HG02759 (cell line): ENCODE measurements around the gene VAC14.

Experiments
- ATAC-seq: cut with Tn5 transposase; IDR thresholded peaks from one replicate; pipeline ENCODE4 v1.9.1; 2021; ENCODE audit warnings: mild to moderate bottlenecking, moderate library complexity; ENCODE audit not compliant: unreplicated experiment

The VAC14 gene

DNA sequence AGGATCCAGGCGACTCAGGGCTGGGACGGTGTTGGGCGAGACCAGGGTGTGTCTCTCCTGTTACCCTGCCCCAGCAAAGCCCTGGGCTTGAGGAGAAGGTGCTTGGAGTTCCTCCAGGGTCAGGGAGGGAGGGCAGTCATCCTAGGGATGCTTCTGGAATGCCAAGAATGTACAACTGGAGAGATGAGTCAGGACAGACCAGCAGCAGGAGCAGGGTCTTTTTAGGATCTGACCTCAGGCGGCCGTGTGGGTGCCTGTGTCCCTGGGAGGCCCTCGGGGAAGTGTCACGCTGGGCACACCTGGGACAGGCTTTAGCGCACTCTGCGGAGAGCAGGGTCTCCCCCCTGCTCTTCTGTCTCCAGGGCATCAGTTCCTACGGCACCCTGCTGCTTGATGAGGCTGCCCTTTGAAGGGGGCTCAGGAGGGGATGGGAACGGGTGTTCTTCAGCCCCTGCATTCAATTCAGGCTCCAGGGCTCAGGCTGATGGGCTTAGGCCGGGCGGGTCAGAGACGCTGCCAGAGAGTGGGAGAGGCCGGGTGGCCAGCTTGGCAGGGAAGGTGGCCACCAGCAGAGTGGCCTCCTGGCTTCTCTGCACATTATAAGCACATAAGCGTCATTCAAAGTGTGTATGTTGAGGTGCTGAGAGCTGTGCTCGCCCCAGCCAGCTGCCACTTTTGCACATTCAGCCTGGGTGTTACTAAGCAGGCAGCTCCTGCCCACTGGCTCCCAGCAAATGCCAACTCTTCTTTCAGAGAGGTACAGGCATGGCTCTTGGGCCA lies 106.7 kb downstream of the VAC14 start:
- ATAC-seq = no peak

DNA sequence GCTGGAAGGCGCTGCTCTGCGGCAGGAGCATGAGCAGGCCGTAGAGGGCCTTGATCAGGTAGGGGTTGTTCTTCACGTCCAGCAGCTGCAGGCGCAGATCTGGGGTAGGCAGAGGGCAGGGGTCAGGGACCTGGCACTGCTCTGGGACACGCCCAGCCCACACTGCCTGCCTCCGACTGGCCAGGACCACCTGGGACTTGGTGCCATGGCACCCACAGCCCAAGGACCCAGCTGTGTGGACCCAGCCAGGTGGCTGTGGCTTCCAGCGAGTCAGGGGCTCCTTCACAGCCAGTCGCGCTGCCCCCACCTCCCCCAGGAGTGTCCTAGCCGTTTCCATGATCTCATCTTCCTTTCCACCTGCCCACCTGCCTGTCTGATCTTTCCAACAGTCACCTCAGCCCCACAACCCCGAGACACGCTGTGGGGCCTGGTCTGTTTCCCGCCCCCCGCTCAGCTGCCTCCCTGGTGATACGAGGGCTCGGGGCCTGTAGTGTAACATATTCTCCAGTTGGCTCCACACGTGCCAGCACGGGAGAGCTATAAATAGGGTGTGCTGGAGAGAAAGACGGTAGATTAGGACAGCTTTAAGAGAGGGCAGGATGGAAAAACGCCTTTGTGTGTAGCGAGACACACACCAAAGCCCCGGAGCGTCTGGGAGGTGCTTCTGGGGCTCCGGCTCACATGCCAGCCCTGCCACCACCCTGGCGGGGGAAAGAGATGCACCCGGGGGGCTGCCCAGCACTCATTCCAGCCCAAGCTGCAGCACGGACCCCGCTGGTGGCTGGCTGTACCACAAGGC lies 107.9 kb downstream of the VAC14 start:
- no peak for ATAC-seq

DNA sequence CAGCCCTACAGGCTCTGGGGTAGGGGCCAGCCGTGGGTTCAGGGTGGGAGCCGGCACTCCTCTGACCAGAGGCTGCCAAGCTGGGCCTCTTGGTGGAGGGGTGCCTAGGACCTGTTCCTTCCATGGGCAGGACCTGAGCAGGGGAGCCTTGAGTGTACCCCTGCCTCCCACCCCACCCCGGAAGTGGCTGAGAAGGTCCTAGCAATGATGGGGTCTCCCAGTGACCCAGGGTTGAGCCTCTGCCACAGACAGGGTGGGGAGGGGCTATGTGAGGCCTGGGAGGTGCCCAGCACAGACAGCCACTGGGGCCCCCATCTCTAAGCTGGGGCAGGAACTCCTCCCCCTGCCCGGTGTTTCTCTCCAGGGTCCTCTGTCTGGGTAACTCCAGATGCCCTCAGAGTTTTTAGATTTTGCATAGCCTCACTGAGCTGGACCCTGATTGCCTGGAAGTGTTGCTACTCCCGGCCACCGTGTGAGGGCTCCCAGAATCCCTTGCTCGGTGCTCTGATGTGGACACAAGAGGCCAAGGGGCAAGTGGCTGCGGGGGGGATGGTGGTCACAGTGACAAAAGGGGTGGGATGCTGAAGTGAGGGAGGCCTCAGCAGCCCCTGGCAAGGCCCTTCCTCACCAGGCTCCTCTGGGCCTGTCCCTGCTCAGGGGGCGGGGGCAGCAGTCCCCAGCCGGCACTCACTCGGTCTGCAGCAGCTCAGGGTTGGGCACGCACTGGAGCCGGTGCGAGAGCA lies 108.7 kb downstream of the VAC14 start:
- no peak for ATAC-seq

DNA sequence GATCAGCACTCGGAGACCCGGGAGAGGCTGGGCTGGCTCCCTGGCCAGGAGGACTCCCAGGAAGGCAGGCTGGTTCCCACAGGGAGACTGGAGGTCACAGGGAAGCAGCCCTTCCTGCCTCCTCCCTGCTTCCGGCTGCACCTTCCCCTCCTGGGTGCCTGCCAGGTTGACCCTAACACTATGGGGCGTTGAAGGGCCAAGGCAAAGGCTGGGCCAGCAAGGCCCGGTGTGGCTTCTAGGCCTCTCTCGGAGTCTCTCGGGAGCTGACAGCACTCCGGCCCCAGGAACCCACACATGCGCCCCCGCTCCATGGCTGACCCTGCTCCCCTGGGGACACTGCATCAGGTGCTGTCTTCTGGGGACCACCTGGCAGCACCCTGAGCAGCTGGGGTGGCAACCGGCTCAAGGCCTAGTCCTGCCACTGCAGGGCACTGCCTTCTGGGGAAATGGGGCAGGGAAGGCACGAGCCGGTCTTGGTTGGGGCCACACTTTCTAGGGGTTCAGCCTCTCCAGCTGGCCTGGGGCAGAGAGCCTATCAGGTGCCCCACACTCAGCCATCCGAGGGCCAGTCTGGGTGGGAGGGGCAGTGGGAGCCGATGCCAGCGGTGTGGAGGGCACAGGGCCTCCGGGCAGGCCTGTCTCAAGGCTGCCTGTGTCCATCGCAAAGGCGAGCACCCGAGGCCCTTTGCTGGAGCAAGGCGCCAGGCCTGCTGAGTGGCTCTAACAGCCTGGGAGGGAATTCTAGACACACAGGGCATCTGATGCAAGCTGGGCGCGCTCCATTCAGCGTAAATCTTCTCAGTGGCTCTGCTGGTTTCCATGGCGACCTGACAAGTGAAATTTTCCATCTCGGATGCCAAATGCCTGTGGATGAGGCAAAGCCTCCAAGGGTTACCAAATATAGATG lies 109.5 kb downstream of the VAC14 start:
- ATAC-seq = no peak

DNA sequence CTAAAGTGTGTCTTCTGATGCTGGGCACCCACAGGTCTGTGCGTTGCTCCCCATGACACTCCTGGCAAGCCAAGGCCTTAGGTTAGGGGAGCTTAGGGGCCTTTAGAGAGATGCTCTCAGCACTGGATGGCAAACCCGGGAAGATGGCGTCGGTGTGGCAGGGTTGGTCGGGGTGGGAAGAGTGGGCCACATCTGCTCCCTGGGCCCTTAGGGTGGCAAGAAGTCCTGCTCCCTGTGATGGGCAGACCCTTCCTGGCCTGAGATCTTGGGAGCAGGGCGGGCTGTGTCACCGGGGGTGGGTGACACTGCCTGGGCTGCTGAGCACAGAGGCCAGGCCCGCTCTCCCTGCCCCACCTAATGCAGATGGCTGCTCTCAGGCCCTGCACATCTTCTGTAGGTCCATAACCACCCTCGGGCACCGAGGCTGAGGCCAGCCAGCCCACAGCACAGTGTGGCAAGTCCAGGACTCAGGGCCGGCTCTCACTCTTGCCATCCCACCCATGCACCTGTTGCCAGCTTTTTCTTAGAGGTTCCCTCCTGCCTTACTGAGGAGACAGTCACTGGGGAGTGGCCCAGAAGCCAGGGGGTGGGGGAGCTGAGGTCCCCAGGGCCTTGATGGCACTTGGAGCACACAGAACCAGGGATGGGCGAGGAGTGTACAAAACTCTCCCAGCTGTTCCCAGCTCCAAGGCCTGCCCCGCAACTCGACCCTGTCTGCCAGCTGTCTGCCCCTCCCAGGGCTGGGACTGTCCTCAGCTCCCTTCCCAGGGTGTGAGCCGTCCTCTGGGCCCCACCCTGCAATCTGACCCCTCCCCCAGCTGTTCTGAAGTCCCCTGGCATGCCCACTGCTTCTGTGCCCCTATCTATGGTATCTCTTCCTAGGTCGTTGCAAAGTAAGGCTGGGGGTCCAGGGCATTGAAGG lies 110.7 kb downstream of the VAC14 start:
- ATAC-seq = no peak

DNA sequence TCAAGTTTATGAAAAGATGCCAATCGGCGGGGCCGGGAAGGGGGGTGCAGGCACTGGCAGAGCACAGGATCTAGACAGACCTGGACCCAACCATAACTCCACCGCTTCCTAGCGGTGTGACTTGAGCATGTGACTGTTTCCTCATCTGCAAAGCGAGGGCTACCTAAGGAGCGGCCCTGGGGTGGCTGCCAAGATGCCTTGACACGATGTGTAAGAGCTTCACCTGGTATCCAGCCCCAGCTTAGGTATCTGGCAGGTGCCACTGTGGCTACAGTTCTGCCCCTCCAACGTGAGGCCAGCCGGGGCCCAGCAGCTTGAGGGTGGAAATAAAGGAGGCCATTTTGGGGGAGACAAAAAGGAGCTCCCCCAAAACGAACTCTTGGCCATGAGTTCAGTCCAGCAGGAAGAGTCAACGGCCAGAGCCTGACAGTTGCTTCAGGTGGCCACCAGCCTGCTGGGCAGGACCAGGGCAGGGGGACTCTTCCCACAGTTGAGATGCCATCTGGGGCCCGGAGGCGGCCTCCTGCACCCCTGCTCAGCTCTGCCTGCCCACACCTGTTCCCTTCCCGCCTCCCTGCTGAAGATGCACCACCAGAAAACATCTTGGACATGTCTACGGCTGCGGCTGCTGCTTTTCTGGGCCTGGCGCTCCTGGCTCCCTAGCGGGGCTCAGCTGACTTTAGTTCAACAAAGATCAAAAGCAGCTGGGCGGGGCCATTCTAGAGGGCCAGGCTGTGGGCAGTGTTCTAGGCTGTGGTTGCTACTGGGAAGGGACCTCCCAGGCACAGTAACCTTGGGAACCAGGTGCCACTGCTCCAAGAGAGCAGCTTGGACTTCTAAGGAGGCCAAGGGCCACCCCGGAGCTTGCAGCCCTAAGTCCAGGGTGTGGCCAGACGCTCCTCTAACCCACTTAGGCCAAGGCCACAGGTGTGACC lies 111.7 kb downstream of the VAC14 start:
- no peak for ATAC-seq

DNA sequence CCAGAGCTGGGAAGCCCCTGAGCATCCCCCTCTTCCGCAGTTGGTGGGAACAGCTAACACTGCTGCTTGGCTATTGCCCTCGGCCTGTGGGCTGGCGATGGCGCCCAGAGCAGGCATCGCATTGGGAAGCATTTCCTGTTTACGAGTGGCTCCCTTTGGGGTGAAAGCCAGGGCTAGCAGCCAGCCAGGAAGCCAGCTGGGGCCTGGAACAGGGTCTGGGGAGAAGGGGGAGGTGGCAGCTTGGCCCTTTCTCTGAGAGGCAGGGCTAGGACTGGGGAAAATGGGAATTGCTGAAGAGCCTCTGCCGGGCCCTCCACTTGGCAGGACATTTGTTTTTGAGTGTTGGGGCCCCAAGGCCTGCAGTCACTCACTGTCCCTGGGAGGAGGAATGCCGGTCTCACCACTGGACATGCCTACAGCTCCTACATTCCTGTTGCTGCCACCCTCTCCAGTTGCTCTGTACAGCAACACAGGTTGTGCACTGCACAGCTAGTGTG lies 112.7 kb downstream of the VAC14 start:
- ATAC-seq = no peak

DNA sequence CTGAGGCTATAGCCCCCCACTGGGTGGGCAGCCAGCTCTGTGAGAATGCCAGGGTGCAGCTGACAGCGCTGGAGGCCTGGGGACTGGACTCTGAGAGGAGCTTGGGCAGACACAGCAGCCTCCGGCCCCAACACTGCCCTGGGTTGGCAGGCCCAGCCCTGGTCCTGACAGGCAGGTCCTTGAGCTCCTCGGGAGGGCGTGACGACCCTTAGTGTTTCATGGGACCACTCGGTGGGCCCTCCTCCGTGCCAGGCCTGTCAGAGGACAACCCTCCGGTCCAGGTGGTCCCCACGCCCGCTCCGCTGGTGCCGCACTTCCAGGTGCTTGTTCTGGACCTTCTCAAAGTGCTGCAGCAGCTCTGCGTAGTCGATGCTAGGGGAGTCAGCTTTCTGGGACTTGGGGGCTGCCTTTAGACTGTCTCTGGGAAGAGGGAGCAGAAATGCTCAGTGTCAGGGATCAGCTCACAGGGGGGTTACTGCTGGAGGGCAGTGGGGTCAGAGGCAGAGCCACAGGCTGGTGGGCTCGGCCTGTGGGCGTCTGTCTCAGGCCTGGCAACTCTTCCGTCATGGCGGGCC lies 113.2 kb downstream of the VAC14 start:
- ATAC-seq = no peak

DNA sequence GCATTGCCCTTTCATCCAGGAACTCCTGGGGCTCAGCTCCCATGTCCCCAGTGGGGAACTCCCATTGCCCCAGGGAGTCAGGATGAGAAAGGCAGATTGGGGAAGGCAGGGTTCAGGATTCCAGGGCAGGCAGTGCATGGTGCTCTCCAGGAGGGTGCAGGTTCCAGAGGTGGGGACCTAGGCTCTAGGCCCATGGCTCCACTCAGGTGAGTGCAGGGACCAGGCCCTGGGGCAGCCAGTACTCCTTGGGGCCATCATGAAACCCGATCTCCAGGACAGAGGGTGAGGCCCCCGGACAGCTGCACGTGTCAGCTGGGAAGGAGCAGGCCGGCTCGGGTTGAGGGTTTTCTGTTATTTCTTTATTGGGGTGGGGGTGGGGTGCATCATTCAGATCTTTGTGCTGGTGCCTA lies 113.9 kb downstream of the VAC14 start:
- no peak for ATAC-seq

DNA sequence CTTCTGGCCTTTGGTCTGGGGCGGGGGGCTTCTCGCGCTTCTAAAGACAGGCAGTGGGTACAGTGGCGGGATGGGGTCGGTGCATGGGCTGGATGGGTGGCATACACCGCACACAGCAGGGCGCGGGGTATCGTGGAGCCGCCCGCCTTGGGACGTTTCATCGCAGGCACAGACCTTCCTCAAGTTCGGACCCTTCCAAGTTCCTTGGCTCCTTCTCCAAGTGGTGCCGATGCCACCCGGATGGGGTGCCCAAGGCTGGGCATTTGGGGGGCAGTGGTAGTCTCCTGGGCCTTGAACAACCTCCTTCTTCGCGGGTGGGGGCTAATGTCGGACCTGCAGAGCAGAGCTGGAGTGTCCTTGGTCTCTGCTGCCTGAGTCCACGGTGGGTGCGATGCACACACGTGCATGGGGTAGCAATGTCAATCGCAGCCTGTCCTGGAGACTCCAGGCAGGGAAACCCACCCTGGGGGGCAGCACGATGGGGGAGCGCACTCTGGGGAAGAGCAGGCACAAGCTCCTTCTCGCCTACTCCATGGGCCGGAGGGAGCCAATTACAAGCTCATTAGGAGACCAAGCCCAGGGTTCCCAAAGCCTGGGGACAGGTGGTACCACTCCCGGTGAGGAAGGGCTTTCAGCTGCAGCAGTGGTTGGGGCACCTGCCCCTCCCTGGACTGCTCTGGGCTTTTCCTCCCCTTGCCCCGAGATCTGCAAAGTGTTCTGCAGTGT lies 114.4 kb downstream of the VAC14 start:
- no peak for ATAC-seq

DNA sequence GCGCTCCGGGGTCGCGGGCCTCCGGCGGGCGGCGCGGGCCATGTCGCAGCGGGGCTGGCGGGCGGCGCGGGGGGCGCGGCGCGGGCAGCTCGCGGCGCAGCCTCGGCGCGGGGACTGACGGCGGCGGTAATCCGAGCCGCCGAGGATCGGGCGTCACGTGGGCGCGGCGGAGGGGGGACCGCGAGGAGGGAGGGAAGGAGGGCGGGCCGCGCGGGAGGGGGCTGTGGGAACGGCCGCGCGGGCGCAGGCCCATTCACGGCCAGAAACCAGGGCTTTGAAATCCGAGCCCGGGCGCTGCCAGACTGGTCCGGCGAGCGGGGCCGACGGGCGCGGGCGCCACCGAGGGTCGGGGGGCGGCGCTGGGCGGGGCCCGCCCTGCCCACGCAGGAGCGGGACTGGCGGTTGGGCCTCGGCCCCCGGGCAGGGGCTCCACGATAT lies 115.0 kb downstream of the VAC14 start, which contains the start of gene MTSS2:
Gene MTSS2, minus strand, starts transcription at position 116 of the 438 bp plus-strand sequence. CDS start 262 bp downstream, outside the sequence.
- no peak for ATAC-seq

DNA sequence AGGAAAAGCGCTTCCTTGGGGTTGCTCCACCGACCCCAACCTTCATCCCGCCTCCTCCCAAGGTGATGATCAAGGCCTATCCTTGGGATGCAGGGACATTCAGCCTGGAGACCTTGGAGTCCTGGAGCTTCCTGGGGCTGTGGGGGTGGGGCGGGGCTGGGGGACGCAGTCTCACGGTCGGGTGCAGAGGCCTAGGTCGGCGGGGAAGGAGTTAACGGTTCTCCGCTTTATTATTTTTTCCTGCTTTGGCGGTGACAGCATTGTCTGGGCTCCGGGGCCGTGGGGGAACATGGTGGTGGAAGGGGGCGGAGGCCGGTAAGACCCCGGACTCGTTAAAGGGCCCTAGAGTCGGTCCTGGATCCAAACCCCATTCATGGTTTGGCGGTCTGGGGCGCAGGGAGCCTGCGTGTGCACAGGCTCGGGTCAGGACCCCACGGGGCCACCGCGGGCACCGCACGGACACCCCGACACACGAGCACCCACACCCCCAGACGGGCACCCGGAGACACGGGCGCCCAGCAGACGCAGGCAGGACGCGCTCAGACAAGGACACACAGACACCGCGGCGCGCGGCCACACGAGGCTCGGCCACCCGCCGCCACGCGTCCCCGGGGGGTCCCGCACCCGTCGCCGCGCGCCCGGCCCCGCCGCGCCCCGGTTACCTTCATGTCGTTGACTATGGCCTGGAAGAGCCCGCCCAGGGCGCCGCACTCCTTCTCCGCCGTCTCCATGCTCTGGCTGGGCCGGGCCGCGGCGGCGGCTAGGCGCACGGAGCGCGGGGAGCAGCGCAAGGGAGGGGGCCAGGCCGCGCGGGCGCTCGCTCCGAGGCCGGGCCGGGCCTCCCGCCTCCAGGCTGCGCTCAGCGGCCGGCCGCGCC lies 115.7 kb downstream of the VAC14 start:
- no peak for ATAC-seq

DNA sequence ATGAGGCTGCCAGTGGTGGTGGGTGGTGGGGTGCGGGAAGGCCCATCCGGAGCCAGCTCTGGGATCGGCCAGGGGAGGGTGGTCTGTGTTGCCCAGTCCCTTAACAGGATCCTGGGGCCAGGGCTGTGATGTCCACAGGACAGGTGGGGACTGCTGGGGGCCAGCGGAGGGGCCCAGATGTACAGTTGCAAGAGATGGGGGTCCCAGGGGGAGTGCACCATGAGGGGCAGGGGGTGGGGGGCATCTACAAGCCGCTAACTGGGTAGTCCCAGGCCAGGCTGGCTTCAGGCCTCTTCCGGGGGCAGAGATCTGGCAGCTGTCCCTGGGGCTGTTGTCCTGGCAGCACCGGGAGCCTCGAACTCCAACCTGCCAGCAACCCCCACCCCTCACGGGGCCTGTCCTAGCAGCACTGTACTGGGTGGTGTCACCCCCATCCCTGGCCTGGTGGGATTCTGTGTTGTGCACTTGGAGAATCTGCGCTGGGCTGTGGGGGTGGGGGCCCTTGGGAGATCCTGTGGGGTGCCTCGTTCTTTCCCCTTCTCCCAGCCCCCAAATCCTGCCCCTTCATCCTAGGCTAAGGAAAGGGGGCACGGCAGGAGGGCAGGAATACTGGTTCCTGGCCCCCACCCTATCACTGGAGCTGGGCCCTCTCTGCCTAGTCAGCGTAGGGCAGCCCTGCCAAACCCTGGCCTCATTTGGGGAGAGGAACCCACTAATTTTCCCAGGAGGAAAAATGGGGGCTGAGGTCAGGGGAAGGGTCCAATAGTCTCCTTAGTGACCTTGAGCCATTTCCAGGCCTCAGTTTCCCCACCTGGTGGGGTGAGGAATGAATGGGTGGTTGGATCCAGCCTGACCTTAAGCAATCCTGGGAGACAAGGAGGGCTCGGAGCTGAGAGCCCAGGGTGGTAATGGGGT lies 116.6 kb downstream of the VAC14 start:
- ATAC-seq = no peak

DNA sequence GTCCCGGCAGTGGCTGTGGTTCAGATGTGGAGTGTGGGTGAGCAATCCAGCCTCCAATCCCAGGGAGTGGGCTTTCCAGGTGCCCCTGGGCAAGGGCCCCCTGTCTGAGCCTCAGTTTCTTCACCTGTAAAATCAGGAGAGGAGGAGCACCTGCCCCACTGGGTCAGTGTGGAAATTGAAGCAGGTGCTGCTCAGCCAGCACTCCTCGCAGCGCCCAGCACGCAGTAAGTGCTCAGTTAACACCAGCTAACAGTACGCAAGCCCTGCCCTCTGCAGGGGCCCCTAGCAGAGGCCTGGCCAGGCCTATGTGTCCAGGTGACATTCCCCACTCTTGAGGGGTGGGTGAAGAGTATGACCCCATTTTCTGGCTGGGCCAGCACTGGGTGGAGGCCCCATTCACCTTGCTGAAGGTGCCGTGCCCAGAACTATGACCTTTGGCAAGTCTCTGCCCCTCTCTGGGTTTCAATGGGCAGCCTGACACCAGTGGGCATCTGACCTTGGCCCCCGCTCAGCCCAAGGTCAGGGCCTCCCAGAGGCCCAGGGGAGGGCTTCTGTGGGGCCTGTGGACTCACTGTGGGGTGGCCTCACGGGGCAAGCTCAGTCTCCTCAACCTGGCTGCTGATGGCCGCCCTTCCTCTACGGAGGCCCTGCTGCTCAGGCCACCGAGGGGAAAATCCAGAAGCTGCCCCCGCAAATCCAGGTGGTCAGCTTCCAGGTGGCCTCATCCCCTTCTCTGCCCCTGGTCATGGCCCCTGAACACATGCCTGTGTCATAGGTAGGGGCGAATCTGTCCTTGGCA lies 117.6 kb downstream of the VAC14 start:
- ATAC-seq = no peak
